ENCODE measurements around the gene MAP4K4. TPM values are rescaled to one million over a fixed set of nuclear protein-coding genes. Genes with fewer than 3 reads are reported as not detected.

Gene MAP4K4
- total and polyA plus RNA-seq, 2 of the 4 experiments (the other 2 are of a cell fraction), result 89.4 to 124 TPM

DNA sequence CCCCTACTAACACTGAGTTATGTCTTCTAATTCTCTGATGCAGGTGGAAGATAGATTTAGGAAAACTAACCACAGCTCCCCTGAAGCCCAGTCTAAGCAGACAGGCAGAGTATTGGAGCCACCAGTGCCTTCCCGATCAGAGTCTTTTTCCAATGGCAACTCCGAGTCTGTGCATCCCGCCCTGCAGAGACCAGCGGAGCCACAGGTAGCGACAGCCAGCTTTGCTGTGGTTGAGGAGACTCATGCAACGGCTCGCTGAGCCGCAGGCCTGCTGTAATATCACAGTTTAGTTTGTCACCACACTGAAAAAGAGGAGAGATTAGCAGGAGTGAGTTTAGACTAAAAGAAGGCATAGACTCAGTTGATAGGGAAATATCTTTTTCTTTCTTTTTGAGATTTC, 163.3 kb downstream of the MAP4K4 start:
- dilution Hi-C loops (cut with HindIII; ENCODE audit: low sequenced_read_pairs, unreplicated experiment) (no loop called here), intact Hi-C loops (cut with micrococcal nuclease) (no loop called here), in situ Hi-C loops (cut with MboI; ENCODE audit: low sequenced_read_pairs) (no loop called here)
- Histone ChIP-seq H2AK9ac (replicated peaks; ENCODE audit: low read depth, low read length, poor library complexity) (no peak overlapping the region), H3K14ac (replicated peaks; ENCODE audit: low read depth, low read length) (no peak overlapping the region), H3K4ac (ENCODE audit: low read depth, low read length) (no peak overlapping the region), H4K91ac (ENCODE audit: insufficient read depth, low read depth, low read length) (no peak overlapping the region), H2BK20ac (ENCODE audit: low read depth, low read length) (no peak overlapping the region), H4K20me1 (ENCODE audit: insufficient read depth, low read length) (peaks cover 16% of the 10 kb centered on the region; the same call in 1 of the 2 replicates), H2BK120ac (ENCODE audit: low read depth, low read length) (no peak overlapping the region), H2AK5ac (ENCODE audit: low read depth, low read length) (no peak overlapping the region), H3K18ac (ENCODE audit: low read depth, low read length) (no peak overlapping the region), H2BK5ac (ENCODE audit: low read depth, low read length, poor library complexity, severe bottlenecking) (no peak overlapping the region), H3K27me3 (ENCODE audit: control insufficient read depth, insufficient read depth, low read length) (no peaks in the 10 kb centered on the region), H3K79me1 (ENCODE audit: low read depth in 1 of 2, low read length in 2 of 2) (peaks cover 42 to 54% of the 10 kb centered on the region in 2 experiments), H3K4me2 (ENCODE audit: low read depth, low read length) (no peak overlapping the region), H3K56ac (ENCODE audit: extremely low read depth, insufficient read depth, low read length) (no peak overlapping the region), H3K4me3 (ENCODE audit: insufficient read depth, low read depth, low read length) (no peak overlapping the region), H3K4me1 (ENCODE audit: control insufficient read depth, insufficient read depth, low read length) (peaks cover 3% of the 10 kb centered on the region; the same call in 1 of the 2 replicates), H3K9ac (ENCODE audit: low read depth, low read length) (no peak overlapping the region), H3K9me3 (ENCODE audit: control insufficient read depth, insufficient read depth, low read length) (no peaks in the 10 kb centered on the region), H3K27ac (ENCODE audit: insufficient read depth, low read length) (no peak overlapping the region), H3K9me1 (ENCODE audit: insufficient read depth, low read length) (peaks cover 16% of the 10 kb centered on the region), H3K23ac (ENCODE audit: low read depth, low read length) (no peak overlapping the region), H2AFZ (replicated peaks; ENCODE audit: low read length, poor library complexity) (no peak overlapping the region), H4K5ac (ENCODE audit: low read depth, low read length) (no peak overlapping the region), H2BK15ac (ENCODE audit: low read depth, low read length) (no peak overlapping the region), H4K8ac (ENCODE audit: low read depth in 2 of 2, low read length in 2 of 2) (no peak overlapping the region), H3K36me3 (ENCODE audit: control insufficient read depth, insufficient read depth, low read length) (peaks cover 43% of the 10 kb centered on the region)
- CTCF ChIA-PET, result no interaction called here
- TF ChIP-seq CTCF (conservative IDR thresholded peaks at IDR 0.05; ENCODE audit: low read depth, low read length), result no peak
- TF ChIP-seq, protein P1, sequence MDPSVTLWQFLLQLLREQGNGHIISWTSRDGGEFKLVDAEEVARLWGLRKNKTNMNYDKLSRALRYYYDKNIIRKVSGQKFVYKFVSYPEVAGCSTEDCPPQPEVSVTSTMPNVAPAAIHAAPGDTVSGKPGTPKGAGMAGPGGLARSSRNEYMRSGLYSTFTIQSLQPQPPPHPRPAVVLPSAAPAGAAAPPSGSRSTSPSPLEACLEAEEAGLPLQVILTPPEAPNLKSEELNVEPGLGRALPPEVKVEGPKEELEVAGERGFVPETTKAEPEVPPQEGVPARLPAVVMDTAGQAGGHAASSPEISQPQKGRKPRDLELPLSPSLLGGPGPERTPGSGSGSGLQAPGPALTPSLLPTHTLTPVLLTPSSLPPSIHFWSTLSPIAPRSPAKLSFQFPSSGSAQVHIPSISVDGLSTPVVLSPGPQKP (IDR thresholded peaks at IDR 0.05; ENCODE audit: borderline replicate concordance, low read depth, low read length), result no peak
- TF ChIP-seq MAZ (IDR thresholded peaks at IDR 0.05; ENCODE audit: borderline replicate concordance, low read depth, low read length), result no peak
- TF ChIP-seq RAD21 (IDR thresholded peaks at IDR 0.05; ENCODE audit: low read length), result no peak
- no peak for TF ChIP-seq POLR2A (IDR thresholded peaks at IDR 0.05; ENCODE audit: low read depth, low read length)
- no peak for TF ChIP-seq NFE2L2 (IDR thresholded peaks at IDR 0.05; ENCODE audit: low read depth, low read length)
- 96% methylated on average over 4 of the region's 8 CpGs; no CpG with 5 or more reads in 1 of the 2 experiments for WGBS, 2 experiments (ENCODE audit: extremely low coverage in 2 of 2, insufficient read length in 1 of 2)
- no TSS peak for BruUV-seq (replicated peaks)
- POLR2A ChIA-PET (ENCODE audit: unreplicated experiment), result no interaction called here
- DNase-seq (no peak), ATAC-seq (ENCODE audit: low read depth) (no peak)
